VCaP (cell line): ENCODE results near the gene PRKD1.

ENCODE experiments used
- H3K27ac ChIP-seq: fragments of 450-650 bp; 2 replicates; pipeline ENCODE4 v1.5.1; 2017
- TF ChIP-seq, protein P1 (sequence below): fragments of 450-650 bp; conservative IDR thresholded peaks from 2 replicates; pipeline ENCODE4 v1.5.1; 2017; ENCODE audit warnings: mild to moderate bottlenecking, moderate library complexity

Gene PRKD1

DNA sequence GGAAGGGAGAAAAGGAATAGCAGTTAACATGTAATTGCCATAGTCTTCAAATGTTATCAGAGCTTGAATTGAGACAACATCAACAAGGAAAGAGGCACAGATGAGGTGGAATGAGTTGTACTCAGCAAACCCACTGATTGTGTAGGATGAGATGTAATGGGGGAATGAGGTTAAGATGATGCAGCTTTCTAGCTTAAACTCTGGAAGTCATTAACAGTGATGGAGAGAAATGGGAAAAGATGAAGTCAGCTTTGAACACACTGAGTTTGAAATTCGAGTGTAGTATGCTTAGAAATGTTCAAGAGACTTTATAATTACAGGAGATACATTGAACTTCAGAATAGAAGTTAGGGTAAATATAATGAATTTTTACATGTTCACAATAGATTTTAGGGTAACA lies 106.9 kb downstream of the PRKD1 start:
- H3K27ac ChIP-seq = peak overlapping the region; percentile 86
- TF ChIP-seq, protein P1, sequence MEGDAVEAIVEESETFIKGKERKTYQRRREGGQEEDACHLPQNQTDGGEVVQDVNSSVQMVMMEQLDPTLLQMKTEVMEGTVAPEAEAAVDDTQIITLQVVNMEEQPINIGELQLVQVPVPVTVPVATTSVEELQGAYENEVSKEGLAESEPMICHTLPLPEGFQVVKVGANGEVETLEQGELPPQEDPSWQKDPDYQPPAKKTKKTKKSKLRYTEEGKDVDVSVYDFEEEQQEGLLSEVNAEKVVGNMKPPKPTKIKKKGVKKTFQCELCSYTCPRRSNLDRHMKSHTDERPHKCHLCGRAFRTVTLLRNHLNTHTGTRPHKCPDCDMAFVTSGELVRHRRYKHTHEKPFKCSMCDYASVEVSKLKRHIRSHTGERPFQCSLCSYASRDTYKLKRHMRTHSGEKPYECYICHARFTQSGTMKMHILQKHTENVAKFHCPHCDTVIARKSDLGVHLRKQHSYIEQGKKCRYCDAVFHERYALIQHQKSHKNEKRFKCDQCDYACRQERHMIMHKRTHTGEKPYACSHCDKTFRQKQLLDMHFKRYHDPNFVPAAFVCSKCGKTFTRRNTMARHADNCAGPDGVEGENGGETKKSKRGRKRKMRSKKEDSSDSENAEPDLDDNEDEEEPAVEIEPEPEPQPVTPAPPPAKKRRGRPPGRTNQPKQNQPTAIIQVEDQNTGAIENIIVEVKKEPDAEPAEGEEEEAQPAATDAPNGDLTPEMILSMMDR = no peak

DNA sequence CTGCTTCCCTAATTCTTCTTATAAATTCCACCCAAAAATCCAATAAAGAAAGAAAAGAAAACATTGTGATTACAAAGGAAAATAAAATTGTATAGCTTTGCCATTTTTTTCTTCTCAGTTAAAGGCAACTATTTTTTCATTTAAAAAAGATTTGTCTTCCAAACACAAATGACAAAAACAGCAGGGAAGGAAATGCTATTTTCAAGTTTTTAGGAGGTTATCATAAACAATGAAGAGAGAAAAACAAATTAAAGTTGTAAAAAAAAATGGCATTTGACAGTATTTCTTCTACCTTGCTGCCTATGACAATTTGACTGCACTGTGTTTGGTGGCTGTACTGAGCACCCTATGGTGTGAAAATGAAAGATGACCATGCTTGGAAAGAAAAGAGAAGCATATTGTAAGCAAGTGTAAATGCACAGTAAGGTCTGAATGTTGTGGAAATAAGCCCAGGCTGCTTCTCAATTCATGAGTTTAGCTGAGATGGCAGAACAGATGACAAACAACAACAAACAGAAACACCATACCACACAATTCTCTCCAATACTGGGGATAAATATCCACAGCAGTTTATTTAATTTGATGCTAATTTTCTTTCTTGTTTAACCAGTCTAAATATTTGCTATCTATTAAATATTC lies 109.8 kb downstream of the PRKD1 start:
- TF ChIP-seq, protein P1 = no peak
- peak overlapping the region; percentile 86 for H3K27ac ChIP-seq

DNA sequence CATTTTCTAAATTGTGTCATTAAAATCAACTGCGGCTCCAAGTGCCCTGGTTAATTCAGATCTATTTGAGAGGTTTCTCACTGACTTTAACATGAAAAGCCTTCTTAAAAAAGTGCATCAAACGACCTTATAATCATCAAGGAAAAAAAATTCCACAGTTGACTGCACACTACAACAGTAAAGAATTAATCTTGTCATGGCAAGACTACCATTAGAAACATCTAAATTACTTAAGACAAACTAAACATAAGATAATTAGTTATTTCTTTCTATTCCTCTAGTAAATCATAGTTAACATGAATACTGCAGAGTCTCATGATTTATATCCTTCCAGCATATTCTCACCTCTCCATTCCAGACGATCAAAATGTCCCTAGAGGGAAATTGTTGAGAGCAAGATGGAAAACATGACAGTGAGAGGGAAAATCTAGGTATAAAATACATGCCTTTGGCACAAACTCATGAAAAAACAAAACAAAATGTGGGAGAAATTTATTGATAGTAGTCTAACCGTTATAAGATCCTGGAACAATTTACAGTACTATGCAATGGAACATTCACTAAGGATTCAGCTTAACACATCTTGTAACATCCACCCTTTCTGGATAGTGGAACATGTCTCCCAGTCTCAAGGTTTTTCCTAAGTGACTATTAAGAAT lies 112.5 kb downstream of the PRKD1 start:
- TF ChIP-seq, protein P1 = no peak
- no peak overlapping the region; the same call in 1 of the 2 replicates for H3K27ac ChIP-seq

DNA sequence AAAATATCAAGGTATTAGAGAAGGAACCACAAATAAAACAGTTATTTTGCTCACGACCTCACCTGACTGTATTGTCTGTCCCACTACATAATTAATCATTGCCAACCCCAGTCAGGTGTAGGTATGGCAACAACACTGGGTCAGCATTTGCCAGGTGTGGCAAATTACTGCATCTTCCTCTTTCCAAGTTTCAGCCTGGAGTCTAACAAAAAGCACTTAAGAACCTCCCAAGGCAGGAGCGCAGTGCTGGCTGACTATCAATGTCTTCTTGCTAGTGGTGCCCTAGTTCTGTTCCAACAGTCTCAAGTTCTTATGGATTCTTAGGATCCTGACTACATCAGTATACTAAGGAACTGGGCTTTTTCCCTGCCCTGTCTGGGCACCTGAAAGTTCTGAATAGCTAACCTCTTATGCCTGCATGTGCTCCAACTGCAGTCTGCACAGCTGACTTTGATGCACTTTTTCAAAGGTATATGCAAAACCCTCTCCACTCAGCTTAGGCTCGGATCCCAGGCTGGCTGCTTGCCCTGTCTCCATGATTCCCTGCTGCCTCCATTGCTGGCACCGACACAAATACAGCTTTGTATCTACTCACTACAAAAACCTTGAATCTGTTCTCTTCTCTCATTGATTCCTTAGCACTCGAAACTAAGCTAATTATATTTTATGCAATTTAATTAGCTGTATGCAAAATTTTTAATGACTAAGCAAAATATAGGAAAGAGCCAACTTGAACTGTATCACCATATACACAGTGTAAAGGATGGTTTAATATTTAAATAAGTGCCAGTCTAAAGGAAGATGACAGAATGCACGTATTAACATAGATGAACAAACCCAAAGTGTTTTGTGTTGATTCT lies 113.3 kb downstream of the PRKD1 start:
- TF ChIP-seq, protein P1 = no peak
- peak overlapping the region; percentile 10; the same call in 1 of the 2 replicates for H3K27ac ChIP-seq

DNA sequence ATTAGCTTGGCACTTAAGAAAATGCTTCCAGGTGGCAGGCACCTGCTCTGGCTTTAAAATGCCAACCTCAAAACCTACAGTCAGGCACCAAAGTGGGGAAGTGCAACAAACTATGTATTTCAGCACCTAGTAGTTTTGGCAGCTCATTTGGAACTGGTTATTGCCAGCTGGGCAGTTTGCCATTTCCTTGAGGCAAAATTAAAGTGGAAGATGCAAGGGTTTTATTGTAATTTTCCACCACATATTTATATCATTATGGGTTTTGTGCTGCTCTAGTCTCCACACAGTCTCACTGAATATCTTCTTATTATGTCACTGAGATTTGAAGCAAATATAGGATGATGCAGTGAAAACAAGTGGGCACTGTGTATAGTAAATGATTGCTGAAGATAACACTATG lies 117.0 kb downstream of the PRKD1 start:
- H3K27ac ChIP-seq = peak overlapping the region; percentile 59
- TF ChIP-seq, protein P1 = no peak

DNA sequence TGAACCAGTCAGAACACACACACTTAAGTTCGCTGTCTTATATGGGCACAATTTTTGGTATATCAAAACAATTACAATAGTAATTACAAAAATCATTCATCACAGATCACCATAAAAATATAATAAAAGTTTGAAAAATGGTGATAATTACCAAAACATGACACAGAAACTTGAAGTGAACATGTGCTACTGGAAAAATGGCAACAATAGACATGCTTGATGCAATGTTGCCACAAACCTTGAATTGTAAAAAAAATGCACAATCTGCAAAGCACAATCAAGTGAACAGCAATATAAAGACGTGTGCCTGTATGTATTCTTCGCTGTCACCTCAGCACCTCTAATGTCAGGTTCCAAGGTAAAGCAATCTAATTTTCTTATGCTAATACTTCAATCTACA lies 117.6 kb downstream of the PRKD1 start:
- TF ChIP-seq, protein P1 = no peak
- H3K27ac ChIP-seq = peak overlapping the region; percentile 59

DNA sequence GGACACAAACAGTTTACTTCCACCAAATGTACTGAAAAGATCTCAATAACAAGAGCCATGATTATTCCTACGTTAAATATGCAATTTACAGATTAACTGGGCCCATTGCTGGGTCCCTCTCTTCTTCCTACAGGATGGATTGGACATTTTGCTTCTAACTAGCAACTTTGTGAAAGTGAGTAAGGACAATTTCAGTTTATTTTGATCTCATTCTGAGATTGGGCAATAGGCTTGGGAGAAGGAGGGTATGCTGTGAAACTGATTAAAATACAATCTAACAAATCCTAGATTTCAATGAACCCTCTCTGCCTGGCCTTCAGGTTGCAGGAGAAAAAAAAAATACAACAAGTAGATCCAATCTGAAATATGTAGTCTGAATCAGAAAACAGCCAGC lies 121.5 kb downstream of the PRKD1 start:
- no peak overlapping the region for H3K27ac ChIP-seq
- TF ChIP-seq, protein P1 = no peak
